Vagina (tissue), 2 donors: ENCODE data around the gene IL3RA. TPM values are rescaled to one million over a fixed set of nuclear protein-coding genes. Genes with fewer than 3 reads are reported as not detected.
"Not testable (repeated sequence)": the region's sequence is repeated elsewhere in the genome, so short reads cannot be mapped to it uniquely, and the experiment has no call there.

Experiments
- DNase-seq, 2 donors: peaks; one replicate each; pipeline ENCODE4 v3.0.0-alpha.2; 2017; ENCODE audit errors: extremely low spot score in 2 of 2
- H3K27ac ChIP-seq: fragments of 200-600 bp; sonication (generic); one replicate; pipeline ENCODE4 v1.5.1; 2019
- H3K27me3 ChIP-seq: fragments of 200-600 bp; sonication (generic); one replicate; pipeline ENCODE4 v1.5.1; 2019
- H3K36me3 ChIP-seq, 2 donors: fragments of 200-600 bp; sonication (generic); one replicate each; pipeline ENCODE4 v1.5.1; 2017 to 2019
- H3K4me1 ChIP-seq: fragments of 200-600 bp; sonication (generic); one replicate; pipeline ENCODE4 v1.5.1; 2019
- H3K4me3 ChIP-seq, 2 donors: fragments of 200-600 bp; sonication (generic); 1 replicate in 1 of 2; 2 replicates in 1 of 2; pipeline ENCODE4 v1.5.1; 2016 to 2019
- H3K9me3 ChIP-seq: fragments of 200-600 bp; sonication (generic); one replicate; pipeline ENCODE4 v1.5.1; 2019
- POLR2A ChIP-seq, 2 donors: fragments of 450-650 bp; IDR thresholded peaks; one replicate each; pipeline ENCODE4 v1.6.1; 2017; ENCODE audit warnings: antibody characterized with exemption in 2 of 2, mild to moderate bottlenecking in 2 of 2, moderate library complexity in 2 of 2
- POLR2AphosphoS5 ChIP-seq, 2 donors: sonication (generic); formaldehyde crosslinking; IDR thresholded peaks; one replicate each; pipeline ENCODE4 v1.9.0; 2017; ENCODE audit warnings: antibody characterized with exemption in 2 of 2, mild to moderate bottlenecking in 2 of 2, low read depth in 1 of 2; ENCODE audit not compliant: insufficient read depth in 1 of 2
- intact Hi-C: fragments of 100-400 bp; cut with DNase I; formaldehyde crosslinking; loops from one replicate; pipeline ENCODE4 v1.15.1; 2023
- total RNA-seq: library from RNA; depleted of rRNA; stranded (reverse); fragments of >200 nt; gene quantifications from one replicate; pipeline ENCODE4 v1.2.3, GENCODE V29; 2016
- TF ChIP-seq, protein P1 (sequence below), 3 experiments: fragments of 450-650 bp in 2 of 3; fragments of 200-600 bp in 1 of 3; sonication (generic) in 1 of 3; IDR thresholded peaks; one replicate each; pipeline ENCODE4 v1.5.1; 2017 to 2019; ENCODE audit warnings: antibody characterized with exemption in 3 of 3, mild to moderate bottlenecking in 2 of 3, moderate library complexity in 2 of 3

Gene IL3RA
- total RNA-seq, 1 donor from 2014 or later, result 7.9 TPM

GRCh38 chrX:1334854-1335253 is 1.7 kb upstream of the IL3RA start:
- Histone ChIP-seq H3K9me3 (no peaks in the 10 kb centered on the region), H3K27ac (no peak overlapping the region), H3K4me3 (no peak overlapping the region), H3K27me3 (no peaks in the 10 kb centered on the region), H3K4me1 (no peaks in the 10 kb centered on the region), H3K36me3 (no peaks in the 10 kb centered on the region)
- DNase-seq, result no peak
- TF ChIP-seq, protein P1, sequence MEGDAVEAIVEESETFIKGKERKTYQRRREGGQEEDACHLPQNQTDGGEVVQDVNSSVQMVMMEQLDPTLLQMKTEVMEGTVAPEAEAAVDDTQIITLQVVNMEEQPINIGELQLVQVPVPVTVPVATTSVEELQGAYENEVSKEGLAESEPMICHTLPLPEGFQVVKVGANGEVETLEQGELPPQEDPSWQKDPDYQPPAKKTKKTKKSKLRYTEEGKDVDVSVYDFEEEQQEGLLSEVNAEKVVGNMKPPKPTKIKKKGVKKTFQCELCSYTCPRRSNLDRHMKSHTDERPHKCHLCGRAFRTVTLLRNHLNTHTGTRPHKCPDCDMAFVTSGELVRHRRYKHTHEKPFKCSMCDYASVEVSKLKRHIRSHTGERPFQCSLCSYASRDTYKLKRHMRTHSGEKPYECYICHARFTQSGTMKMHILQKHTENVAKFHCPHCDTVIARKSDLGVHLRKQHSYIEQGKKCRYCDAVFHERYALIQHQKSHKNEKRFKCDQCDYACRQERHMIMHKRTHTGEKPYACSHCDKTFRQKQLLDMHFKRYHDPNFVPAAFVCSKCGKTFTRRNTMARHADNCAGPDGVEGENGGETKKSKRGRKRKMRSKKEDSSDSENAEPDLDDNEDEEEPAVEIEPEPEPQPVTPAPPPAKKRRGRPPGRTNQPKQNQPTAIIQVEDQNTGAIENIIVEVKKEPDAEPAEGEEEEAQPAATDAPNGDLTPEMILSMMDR (IDR thresholded peaks at IDR 0.05), result no peak
- no peak for TF ChIP-seq POLR2A (IDR thresholded peaks at IDR 0.05)
- no peak for TF ChIP-seq POLR2AphosphoS5 (IDR thresholded peaks at IDR 0.05; ENCODE audit: insufficient read depth in 1 of 2, low read depth in 1 of 2)
- intact Hi-C loops, result no loop called here

- H3K27me3 ChIP-seq, result no peaks in the 10 kb centered on the region
- H3K36me3 ChIP-seq, result no peaks in the 10 kb centered on the region
- no peaks in the 10 kb centered on the region for H3K9me3 ChIP-seq
- TF ChIP-seq POLR2A (IDR thresholded peaks at IDR 0.05), result no peak
- TF ChIP-seq, protein P1 (IDR thresholded peaks at IDR 0.05), result no peak
- TF ChIP-seq POLR2AphosphoS5 (IDR thresholded peaks at IDR 0.05; ENCODE audit: insufficient read depth in 1 of 2, low read depth in 1 of 2), result no peak
- H3K27ac ChIP-seq, result no peak overlapping the region
- no peaks in the 10 kb centered on the region for H3K4me1 ChIP-seq
- no peak for DNase-seq
- peak overlapping the region; percentile 27 to 38 for H3K4me3 ChIP-seq
- intact Hi-C loops, result no loop called here
Observed at GRCh38 chrX:1336948-1337779, 579 bp downstream of the IL3RA start.

- no peak overlapping the region for H3K4me3 ChIP-seq
- H3K36me3 ChIP-seq, result no peaks in the 10 kb centered on the region
- no peaks in the 10 kb centered on the region for H3K9me3 ChIP-seq
- intact Hi-C loops, result no loop called here
- H3K27ac ChIP-seq, result no peak overlapping the region
- H3K4me1 ChIP-seq, result no peaks in the 10 kb centered on the region
- TF ChIP-seq POLR2AphosphoS5 (IDR thresholded peaks at IDR 0.05; ENCODE audit: insufficient read depth in 1 of 2, low read depth in 1 of 2) (no peak), POLR2A (IDR thresholded peaks at IDR 0.05) (no peak)
- TF ChIP-seq, protein P1 (IDR thresholded peaks at IDR 0.05), result no peak
- no peaks in the 10 kb centered on the region for H3K27me3 ChIP-seq
- no peak for DNase-seq
Observed at GRCh38 chrX:1341545-1342184, 5.1 kb downstream of the IL3RA start.

DNA sequence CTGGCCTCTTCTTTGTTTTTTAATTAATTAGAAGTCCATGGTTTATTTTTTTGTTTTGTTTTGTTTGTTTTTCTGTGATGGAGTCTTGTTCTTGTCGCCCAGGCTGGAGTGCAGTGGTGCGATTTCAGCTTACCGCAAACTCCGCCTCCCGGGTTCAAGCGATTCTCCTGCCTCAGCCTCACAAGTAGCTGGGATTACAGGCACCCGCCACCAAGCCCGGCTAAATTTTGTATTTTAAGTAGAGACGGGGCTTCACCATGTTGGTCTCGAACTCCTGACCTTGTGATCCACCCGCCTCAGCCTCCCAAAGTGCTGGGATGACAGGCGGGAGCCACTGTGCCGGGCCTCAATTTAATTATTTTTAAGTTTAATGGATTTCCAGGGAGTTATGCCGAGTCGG is 13.0 kb downstream of the IL3RA start:
- H3K27me3 ChIP-seq, intact Hi-C loops, H3K4me3 ChIP-seq, DNase-seq, H3K9me3 ChIP-seq, H3K36me3 ChIP-seq, H3K4me1 ChIP-seq, H3K27ac ChIP-seq: not testable (repeated sequence)

DNA sequence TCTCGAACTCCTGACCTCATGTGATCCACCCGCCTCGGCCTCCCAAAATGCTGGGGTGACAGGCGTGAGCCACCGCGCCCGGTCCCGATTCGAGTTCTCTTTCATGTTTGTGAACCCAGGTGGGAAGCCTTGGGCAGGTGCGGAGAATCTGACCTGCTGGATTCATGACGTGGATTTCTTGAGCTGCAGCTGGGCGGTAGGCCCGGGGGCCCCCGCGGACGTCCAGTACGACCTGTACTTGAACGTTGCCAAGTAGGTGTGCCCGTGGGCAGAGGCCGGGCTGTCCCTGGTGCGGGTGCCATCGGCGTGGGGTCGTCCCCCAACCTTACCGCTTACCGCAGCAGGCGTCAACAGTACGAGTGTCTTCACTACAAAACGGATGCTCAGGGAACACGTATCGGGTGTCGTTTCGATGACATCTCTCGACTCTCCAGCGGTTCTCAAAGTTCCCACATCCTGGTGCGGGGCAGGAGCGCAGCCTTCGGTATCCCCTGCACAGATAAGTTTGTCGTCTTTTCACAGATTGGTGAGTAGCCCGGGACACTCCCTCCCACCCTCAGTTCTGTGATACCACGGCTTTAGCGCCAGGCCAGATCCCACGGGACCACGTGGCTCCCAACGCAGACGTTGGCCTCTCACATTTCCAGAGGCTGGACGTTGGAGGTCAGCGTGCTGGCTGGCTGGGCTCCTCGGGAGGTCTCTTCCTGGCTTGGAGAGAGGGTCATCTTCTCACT is 15.6 kb downstream of the IL3RA start:
- Histone ChIP-seq H3K27ac (no peak overlapping the region), H3K27me3 (no peaks in the 10 kb centered on the region), H3K4me1 (no peaks in the 10 kb centered on the region), H3K36me3 (no peaks in the 10 kb centered on the region), H3K4me3 (no peak overlapping the region), H3K9me3 (no peaks in the 10 kb centered on the region)
- DNase-seq, result no peak
- intact Hi-C loops, result no loop called here
- no peak for TF ChIP-seq POLR2AphosphoS5 (IDR thresholded peaks at IDR 0.05; ENCODE audit: insufficient read depth in 1 of 2, low read depth in 1 of 2)
- no peak for TF ChIP-seq POLR2A (IDR thresholded peaks at IDR 0.05)
- TF ChIP-seq, protein P1 (IDR thresholded peaks at IDR 0.05), result no peak
